CD4-positive, alpha-beta T cell treated with Interleukin-1 beta for 1 hour (primary cell): ENCODE data around the gene AQP9.
A peak's percentile ranks its signal among the peaks of the same experiment; 100 is the strongest.

Experiments
- DNase-seq, 2 donors: peaks; one replicate each; pipeline ENCODE4 v3.0.0-alpha.2; 2020 to 2022

The AQP9 gene

DNA sequence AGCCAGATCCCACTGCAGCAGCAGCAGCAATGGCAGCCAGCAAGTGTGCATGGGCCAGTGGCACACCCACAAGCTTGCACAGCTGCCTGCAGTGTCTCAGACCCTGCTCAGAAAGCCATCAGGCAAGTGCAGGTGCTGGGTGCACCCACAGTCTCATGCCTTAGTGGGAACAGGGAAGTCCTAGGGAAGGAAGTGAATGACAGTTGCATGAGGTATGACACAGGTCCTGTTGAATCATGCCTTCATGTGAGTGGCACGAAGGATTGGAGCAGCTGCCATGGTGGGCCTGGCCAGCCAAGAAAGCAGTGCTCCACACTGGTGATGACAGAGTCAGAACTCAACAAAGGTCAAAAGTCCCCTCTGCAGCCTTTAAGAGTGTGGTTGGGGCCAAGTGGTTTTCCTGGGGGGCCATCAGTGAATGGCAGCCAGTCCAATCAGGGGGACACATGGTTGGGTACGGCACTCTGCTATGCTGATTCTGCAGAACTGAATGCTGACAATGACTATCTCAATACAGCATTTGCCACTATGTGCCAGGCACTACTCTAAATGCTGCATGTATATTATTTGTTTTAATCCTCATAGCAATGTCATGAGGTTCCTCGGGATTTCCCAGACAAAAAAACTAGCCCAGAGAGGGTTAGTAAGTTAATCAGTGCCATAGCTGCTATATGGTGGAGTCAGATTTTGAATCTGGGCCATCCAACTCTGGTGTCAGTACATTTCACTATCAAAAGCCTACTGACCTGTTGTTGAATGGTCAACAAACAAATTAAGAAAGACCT lies 94.3 kb downstream of the AQP9 start:
- DNase-seq: peak in 1 of 2 donors; percentile 32

DNA sequence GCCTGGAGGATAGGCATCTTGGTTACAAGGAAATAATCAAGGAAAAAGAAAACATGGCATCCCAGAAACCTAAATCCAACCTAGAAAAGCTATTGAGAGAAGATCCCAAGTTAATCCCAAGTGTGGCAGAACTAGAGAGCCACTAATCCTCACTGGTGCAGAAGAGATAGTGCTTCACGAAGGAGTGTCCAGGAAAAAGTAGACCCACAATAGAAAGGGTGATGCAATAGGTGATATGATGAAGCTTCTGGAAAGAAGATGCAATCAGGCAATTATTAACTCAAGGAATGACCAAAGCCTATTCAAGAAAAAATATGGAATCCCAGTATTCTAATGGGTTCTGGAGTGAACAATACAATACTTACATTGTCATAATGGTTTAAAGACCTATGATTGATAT lies 95.2 kb downstream of the AQP9 start:
- no peak for DNase-seq
